H4 (cell line): ENCODE measurements around the gene UTRN. TPM values are rescaled to one million over a fixed set of nuclear protein-coding genes. Genes with fewer than 3 reads are reported as not detected.
A peak's percentile ranks its signal among the peaks of the same experiment; 100 is the strongest.

Source experiments
- DNase-seq: peaks from one replicate; pipeline ENCODE4 v3.0.0-alpha.2; 2015; ENCODE audit warnings: low spot score
- total RNA-seq: library from RNA; depleted of rRNA; stranded (reverse); fragments of >200 nt; shearing (Covaris generic); gene quantifications from 2 replicates; pipeline ENCODE4 v1.2.3, GENCODE V29; 2014

The UTRN gene
- total RNA-seq, 1 experiment from 2014 or later = 15.8 TPM

GRCh38 chr6:144283646-144284477, 1.3 kb upstream of the UTRN start:
- no peak for DNase-seq

- DNase-seq = no peak
Measured at GRCh38 chr6:144284478-144284782, 705 bp upstream of the UTRN start.

- no peak for DNase-seq
Measured at GRCh38 chr6:144285548-144285797, 338 bp downstream of the UTRN start.

- no peak for DNase-seq
Measured at GRCh38 chr6:144285798-144286502, 815 bp downstream of the UTRN start.

GRCh38 chr6:144286503-144287393, 1.6 kb downstream of the UTRN start:
- peak; percentile 45 for DNase-seq

GRCh38 chr6:144289006-144289405, 3.9 kb downstream of the UTRN start:
- no peak for DNase-seq

GRCh38 chr6:144292372-144292771, 7.2 kb downstream of the UTRN start:
- DNase-seq = no peak

GRCh38 chr6:144294016-144294415, 8.9 kb downstream of the UTRN start:
- DNase-seq = no peak

GRCh38 chr6:144295211-144295610, 10.1 kb downstream of the UTRN start:
- no peak for DNase-seq

- no peak for DNase-seq
Measured at GRCh38 chr6:144295981-144296767, 11.0 kb downstream of the UTRN start.

- DNase-seq = no peak
Measured at GRCh38 chr6:144296973-144297372, 11.8 kb downstream of the UTRN start.

GRCh38 chr6:144297511-144298100, 12.5 kb downstream of the UTRN start:
- no peak for DNase-seq

- no peak for DNase-seq
Measured at GRCh38 chr6:144298194-144298593, 13.1 kb downstream of the UTRN start.

- no peak for DNase-seq
Measured at GRCh38 chr6:144298916-144299315, 13.8 kb downstream of the UTRN start.

- no peak for DNase-seq
Measured at GRCh38 chr6:144302701-144303372, 17.7 kb downstream of the UTRN start.

GRCh38 chr6:144304223-144304848, 19.2 kb downstream of the UTRN start:
- no peak for DNase-seq

- no peak for DNase-seq
Measured at GRCh38 chr6:144305567-144305966, 20.4 kb downstream of the UTRN start.

- peak; percentile 47 for DNase-seq
Measured at GRCh38 chr6:144305985-144306384, 20.9 kb downstream of the UTRN start.

- DNase-seq = no peak
Measured at GRCh38 chr6:144307880-144308279, 22.7 kb downstream of the UTRN start.

- DNase-seq = no peak
Measured at GRCh38 chr6:144310765-144311164, 25.6 kb downstream of the UTRN start.
